ENCODE measurements around the gene ZFP69B. TPM values are rescaled to one million over a fixed set of nuclear protein-coding genes. Genes with fewer than 3 reads are reported as not detected.
A peak's percentile ranks its signal among the peaks of the same experiment; 100 is the strongest.

The ZFP69B gene
- total and polyA plus RNA-seq, 2 of the 4 experiments (the other 2 are of a cell fraction), result 3.1 to 6.8 TPM

DNA sequence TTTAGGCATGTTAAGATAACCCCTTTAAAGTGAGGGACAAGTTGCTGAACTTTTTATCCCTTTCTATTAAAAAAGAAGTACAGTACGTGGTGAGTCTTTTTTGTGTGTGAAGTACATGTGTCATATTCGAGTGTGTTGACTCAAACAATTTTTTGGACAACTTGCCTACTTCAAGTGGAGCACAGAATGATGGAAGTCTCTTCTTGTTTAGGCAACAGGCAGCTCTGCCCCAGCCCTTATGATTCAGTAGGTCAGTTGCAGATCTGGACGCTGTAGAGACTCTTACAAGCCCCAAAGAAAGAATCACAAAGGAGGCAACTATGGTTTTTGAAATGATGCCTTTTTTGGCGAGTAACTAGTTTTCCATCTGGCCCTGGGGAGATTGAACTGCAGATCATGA is 14.4 kb upstream of the ZFP69B start:
- DNase-seq (peak; percentile 43), ATAC-seq (ENCODE audit: low read depth) (peak; percentile 19; the same call in 1 of the 2 replicates)
- H4K5ac ChIP-seq (ENCODE audit: low read depth, low read length), result no peak overlapping the region
- H2AK5ac ChIP-seq (ENCODE audit: low read depth, low read length), result no peak overlapping the region
- H4K8ac ChIP-seq (ENCODE audit: low read depth in 2 of 2, low read length in 2 of 2), result no peak overlapping the region
- H3K56ac ChIP-seq (ENCODE audit: extremely low read depth, insufficient read depth, low read length), result no peak overlapping the region
- TF ChIP-seq, protein P1, sequence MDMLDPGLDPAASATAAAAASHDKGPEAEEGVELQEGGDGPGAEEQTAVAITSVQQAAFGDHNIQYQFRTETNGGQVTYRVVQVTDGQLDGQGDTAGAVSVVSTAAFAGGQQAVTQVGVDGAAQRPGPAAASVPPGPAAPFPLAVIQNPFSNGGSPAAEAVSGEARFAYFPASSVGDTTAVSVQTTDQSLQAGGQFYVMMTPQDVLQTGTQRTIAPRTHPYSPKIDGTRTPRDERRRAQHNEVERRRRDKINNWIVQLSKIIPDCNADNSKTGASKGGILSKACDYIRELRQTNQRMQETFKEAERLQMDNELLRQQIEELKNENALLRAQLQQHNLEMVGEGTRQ (IDR thresholded peaks at IDR 0.05; ENCODE audit: low read depth, low read length), result no peak
- TF ChIP-seq NFE2L2 (IDR thresholded peaks at IDR 0.05; ENCODE audit: low read depth, low read length) (no peak), MAFK (IDR thresholded peaks at IDR 0.05; ENCODE audit: low read depth, low read length) (no peak), BHLHE40 (IDR thresholded peaks at IDR 0.05; ENCODE audit: low read depth, low read length) (no peak), CHD1 (IDR thresholded peaks at IDR 0.05; ENCODE audit: low read depth, low read length) (no peak), RFX5 (IDR thresholded peaks at IDR 0.05; ENCODE audit: low read depth, low read length) (no peak), SMC3 (IDR thresholded peaks at IDR 0.05; ENCODE audit: low read depth, low read length) (no peak)
- no peak overlapping the region for H3K4me3 ChIP-seq (ENCODE audit: insufficient read depth, low read depth, low read length)
- no CpG with 5 or more reads among the region's 4 CpGs for WGBS, 2 experiments (ENCODE audit: extremely low coverage in 2 of 2, insufficient read length in 1 of 2)
- H3K36me3 ChIP-seq (ENCODE audit: control insufficient read depth, insufficient read depth, low read length), result no peaks in the 10 kb centered on the region
- H2BK120ac ChIP-seq (ENCODE audit: low read depth, low read length), result no peak overlapping the region
- no peaks in the 10 kb centered on the region for H3K9me3 ChIP-seq (ENCODE audit: control insufficient read depth, insufficient read depth, low read length)
- H3K18ac ChIP-seq (ENCODE audit: low read depth, low read length), result no peak overlapping the region
- no peak overlapping the region for H2BK5ac ChIP-seq (ENCODE audit: low read depth, low read length, poor library complexity, severe bottlenecking)
- no peak overlapping the region for H2AFZ ChIP-seq (replicated peaks; ENCODE audit: low read length, poor library complexity)
- no peaks in the 10 kb centered on the region for H3K4me1 ChIP-seq (ENCODE audit: control insufficient read depth, insufficient read depth, low read length)
- H3K9ac ChIP-seq (ENCODE audit: low read depth, low read length), result no peak overlapping the region
- no peak overlapping the region for H4K91ac ChIP-seq (ENCODE audit: insufficient read depth, low read depth, low read length)
- H3K4me2 ChIP-seq (ENCODE audit: low read depth, low read length), result no peak overlapping the region
- no peaks in the 10 kb centered on the region for H3K27me3 ChIP-seq (ENCODE audit: control insufficient read depth, insufficient read depth, low read length)
- H2BK20ac ChIP-seq (ENCODE audit: low read depth, low read length), result no peak overlapping the region
- BruUV-seq (replicated peaks), result no TSS peak
- POLR2A ChIA-PET (ENCODE audit: unreplicated experiment), result no interaction called here
- no peak overlapping the region for H2BK15ac ChIP-seq (ENCODE audit: low read depth, low read length)
- in situ Hi-C loops (cut with MboI; ENCODE audit: low sequenced_read_pairs), result no loop called here
- H3K9me1 ChIP-seq (ENCODE audit: insufficient read depth, low read length), result no peaks in the 10 kb centered on the region
- dilution Hi-C loops (cut with HindIII; ENCODE audit: low sequenced_read_pairs, unreplicated experiment), result no loop called here
- H3K4ac ChIP-seq (ENCODE audit: low read depth, low read length), result no peak overlapping the region
- intact Hi-C loops (cut with micrococcal nuclease), result no loop called here
- H4K20me1 ChIP-seq (ENCODE audit: insufficient read depth, low read length), result no peaks in the 10 kb centered on the region
- no peak overlapping the region for H3K23ac ChIP-seq (ENCODE audit: low read depth, low read length)
- no peaks in the 10 kb centered on the region; a peak in 1 of 4 replicates for H3K79me1 ChIP-seq (ENCODE audit: low read depth in 1 of 2, low read length in 2 of 2)
- H3K14ac ChIP-seq (replicated peaks; ENCODE audit: low read depth, low read length), result no peak overlapping the region
- H2AK9ac ChIP-seq (replicated peaks; ENCODE audit: low read depth, low read length, poor library complexity), result no peak overlapping the region
- CTCF ChIA-PET, result no interaction called here
- H3K27ac ChIP-seq (ENCODE audit: insufficient read depth, low read length), result no peak overlapping the region
